LNCaP clone FGC (cell line): Measurements from ENCODE around the gene ZNF184.
"Not testable (repeated sequence)": the region's sequence is repeated elsewhere in the genome, so short reads cannot be mapped to it uniquely, and the experiment has no call there.

ENCODE experiments used
- DNase-seq: peaks from one replicate; pipeline ENCODE4 v3.0.0-alpha.2; 2011; ENCODE audit warnings: low read depth
- H3K4me3 ChIP-seq: 2 replicates; pipeline ENCODE4 v1.5.1; 2011; ENCODE audit warnings: mild to moderate bottlenecking, low read depth, low read length, control low read depth
- CTCF ChIP-seq: IDR thresholded peaks from 2 replicates; pipeline ENCODE4 v1.5.1; 2012; ENCODE audit warnings: mild to moderate bottlenecking; ENCODE audit not compliant: control insufficient read depth, insufficient read depth; ENCODE audit errors: extremely low read depth

The ZNF184 gene

GRCh38 chr6:27442932-27443331 is 30.0 kb downstream of the ZNF184 start:
- no peak for TF ChIP-seq CTCF
- no peak for DNase-seq
- H3K4me3 ChIP-seq, result no peak overlapping the region

- DNase-seq, result no peak
- TF ChIP-seq CTCF, result no peak
- H3K4me3 ChIP-seq, result no peak overlapping the region
Measured at GRCh38 chr6:27441001-27441400, 31.9 kb downstream of the ZNF184 start.

GRCh38 chr6:27439371-27439770 is 33.5 kb downstream of the ZNF184 start:
- no peak for TF ChIP-seq CTCF

GRCh38 chr6:27433714-27434113 is 39.2 kb downstream of the ZNF184 start:
- no peak for DNase-seq
- no peak for TF ChIP-seq CTCF
- no peak overlapping the region for H3K4me3 ChIP-seq

More at GRCh38 chr6:27439371-27439770, 33.5 kb downstream of the ZNF184 start:
- DNase-seq, result no peak
- no peak overlapping the region for H3K4me3 ChIP-seq

GRCh38 chr6:27428966-27429365 is 43.9 kb downstream of the ZNF184 start:
- DNase-seq, result no peak
- H3K4me3 ChIP-seq, result no peak overlapping the region
- no peak for TF ChIP-seq CTCF

- DNase-seq, result no peak
- no peak for TF ChIP-seq CTCF
- H3K4me3 ChIP-seq, result no peak overlapping the region
Measured at GRCh38 chr6:27428502-27428901, 44.4 kb downstream of the ZNF184 start.

- no peak for DNase-seq
- no peak overlapping the region for H3K4me3 ChIP-seq
- no peak for TF ChIP-seq CTCF
Measured at GRCh38 chr6:27426045-27426620, 46.8 kb downstream of the ZNF184 start.

- not testable (repeated sequence) for DNase-seq, H3K4me3 ChIP-seq
Measured at GRCh38 chr6:27424851-27425250, 48.1 kb downstream of the ZNF184 start.
